ENCODE measurements around the gene NSMF. TPM values are rescaled to one million over a fixed set of nuclear protein-coding genes. Genes with fewer than 3 reads are reported as not detected.
A peak's percentile ranks its signal among the peaks of the same experiment; 100 is the strongest.
"Not testable (repeated sequence)": the region's sequence is repeated elsewhere in the genome, so short reads cannot be mapped to it uniquely, and the experiment has no call there.

NSMF gene
- total and polyA plus RNA-seq, 10 donors = 21.8 to 49.3 (median 26.1) TPM

- intact Hi-C loops (cut with DNase I; ENCODE audit: low total_unique reads) = no loop called here
- peak overlapping the region in 2 of 8 donors; percentile 13 to 44 for H3K4me3 ChIP-seq
- H3K27ac ChIP-seq = peak overlapping the region in 7 of 8 donors; percentile 36 to 86 (median 76)
Measured at GRCh38 chr9:137411260-137411644, 47.9 kb downstream of the NSMF start.

GRCh38 chr9:137410891-137411249 is 48.3 kb downstream of the NSMF start:
- WGBS, 5 donors = 74 to 83% (median 80%) methylated on average over 1 to 15 of the region's 15 CpGs
- peaks cover 24 to 75% (median 46%) of the 10 kb centered on the region in 6 donors for H3K4me1 ChIP-seq
- no peaks in the 10 kb centered on the region for H3K36me3 ChIP-seq
- peak overlapping the region in 6 of 8 donors; percentile 47 to 86 (median 80) for H3K27ac ChIP-seq
- H3K27me3 ChIP-seq (replicated peaks in 1 of 7) = peaks cover 0 to 42% (median 8%) of the 10 kb centered on the region in 7 donors
- no peaks in the 10 kb centered on the region for H3K9me3 ChIP-seq
- intact Hi-C loops (cut with DNase I; ENCODE audit: low total_unique reads) = no loop called here
- TF ChIP-seq POLR2AphosphoS5 (IDR thresholded peaks at IDR 0.05) = no peak
- no peak for TF ChIP-seq CTCF (IDR thresholded peaks at IDR 0.05 in 8 of 11, conservative IDR thresholded peaks at IDR 0.05 in 3 of 11)
- no peak for TF ChIP-seq POLR2A (IDR thresholded peaks at IDR 0.05)
- H3K4me3 ChIP-seq = peak overlapping the region in 1 of 8 donors; percentile 44
- no peak for DNase-seq

More at GRCh38 chr9:137411260-137411644, 47.9 kb downstream of the NSMF start:
- TF ChIP-seq CTCF (IDR thresholded peaks at IDR 0.05 in 8 of 11, conservative IDR thresholded peaks at IDR 0.05 in 3 of 11) = no peak
- TF ChIP-seq POLR2AphosphoS5 (IDR thresholded peaks at IDR 0.05) = no peak
- TF ChIP-seq POLR2A (IDR thresholded peaks at IDR 0.05) = no peak
- Histone ChIP-seq H3K4me1 (peaks cover 24 to 74% (median 46%) of the 10 kb centered on the region in 6 donors), H3K36me3 (peaks cover 0 to 2% (median 0%) of the 10 kb centered on the region in 6 donors), H3K9me3 (no peaks in the 10 kb centered on the region), H3K27me3 (replicated peaks in 1 of 7) (peaks cover 0 to 38% (median 8%) of the 10 kb centered on the region in 7 donors)
- WGBS, 5 donors = 10 to 40% (median 19%) methylated on average over 6 to 17 of the region's 17 CpGs
- no peak for DNase-seq

- DNase-seq; intact Hi-C loops (cut with DNase I; ENCODE audit: low total_unique reads): not testable (repeated sequence)
- H3K27ac ChIP-seq = peak overlapping the region in 4 of 8 donors; percentile 76 to 86 (median 84)
Measured at GRCh38 chr9:137410236-137410890, 48.8 kb downstream of the NSMF start.

GRCh38 chr9:137409515-137409914 is 49.6 kb downstream of the NSMF start:
- Histone ChIP-seq H3K27me3 (replicated peaks in 1 of 7) (peaks cover 0 to 42% (median 8%) of the 10 kb centered on the region in 7 donors), H3K4me3 (no peak overlapping the region), H3K4me1 (peaks cover 24 to 75% (median 48%) of the 10 kb centered on the region in 6 donors), H3K27ac (no peak overlapping the region), H3K36me3 (peaks cover 0 to 3% (median 0%) of the 10 kb centered on the region in 6 donors), H3K9me3 (no peaks in the 10 kb centered on the region)
- intact Hi-C loops (cut with DNase I; ENCODE audit: low total_unique reads) = loop anchor here (5.0 kb wide), 1 partner anchor 112 kb away; no protein-coding TSS in a partner anchor
- WGBS, 5 donors = 90 to 94% (median 91%) methylated on average over 11 of the region's 11 CpGs
- TF ChIP-seq POLR2A (IDR thresholded peaks at IDR 0.05) (no peak), CTCF (IDR thresholded peaks at IDR 0.05 in 8 of 11, conservative IDR thresholded peaks at IDR 0.05 in 3 of 11) (no peak), POLR2AphosphoS5 (IDR thresholded peaks at IDR 0.05) (no peak)
- no peak for DNase-seq

More at GRCh38 chr9:137410236-137410890, 48.8 kb downstream of the NSMF start:
- H3K9me3 ChIP-seq, H3K4me3 ChIP-seq, H3K36me3 ChIP-seq: not testable (repeated sequence)
- WGBS, 5 donors = 68 to 72% (median 70%) methylated on average over 18 of the region's 18 CpGs
- peaks cover 0 to 42% (median 8%) of the 10 kb centered on the region in 7 donors for H3K27me3 ChIP-seq (replicated peaks in 1 of 7)
- peaks cover 24 to 76% (median 48%) of the 10 kb centered on the region in 6 donors for H3K4me1 ChIP-seq
